RPMI8226 (cell line): Measurements from ENCODE around the gene TSPAN12.
"Not testable (repeated sequence)": the region's sequence is repeated elsewhere in the genome, so short reads cannot be mapped to it uniquely, and the experiment has no call there.

Experiments
- DNase-seq: peaks from one replicate; pipeline ENCODE4 v3.0.0-alpha.2; 2015

Gene TSPAN12

GRCh38 chr7:120799813-120800475 is 58.0 kb downstream of the TSPAN12 start:
- DNase-seq = no peak

- DNase-seq = no peak
Measured at GRCh38 chr7:120799147-120799546, 58.8 kb downstream of the TSPAN12 start.

- DNase-seq = no peak
Measured at GRCh38 chr7:120797026-120797645, 60.8 kb downstream of the TSPAN12 start.

GRCh38 chr7:120794106-120794729 is 63.7 kb downstream of the TSPAN12 start:
- no peak for DNase-seq

- no peak for DNase-seq
Measured at GRCh38 chr7:120793213-120793936, 64.6 kb downstream of the TSPAN12 start.

- no peak for DNase-seq
Measured at GRCh38 chr7:120792861-120793130, 65.1 kb downstream of the TSPAN12 start.

- DNase-seq = peak; percentile 77
Measured at GRCh38 chr7:120792091-120792860, 65.7 kb downstream of the TSPAN12 start.

GRCh38 chr7:120785095-120785494 is 72.8 kb downstream of the TSPAN12 start:
- no peak for DNase-seq

- no peak for DNase-seq
Measured at GRCh38 chr7:120783721-120784120, 74.2 kb downstream of the TSPAN12 start.

GRCh38 chr7:120783273-120783672 is 74.7 kb downstream of the TSPAN12 start:
- DNase-seq = no peak

GRCh38 chr7:120781924-120782323 is 76.0 kb downstream of the TSPAN12 start:
- not testable (repeated sequence) for DNase-seq

- DNase-seq = no peak
Measured at GRCh38 chr7:120780938-120781337, 77.0 kb downstream of the TSPAN12 start.

GRCh38 chr7:120780451-120780850 is 77.5 kb downstream of the TSPAN12 start:
- not testable (repeated sequence) for DNase-seq

GRCh38 chr7:120779078-120779477 is 78.9 kb downstream of the TSPAN12 start:
- not testable (repeated sequence) for DNase-seq

GRCh38 chr7:120775755-120776154 is 82.2 kb downstream of the TSPAN12 start:
- no peak for DNase-seq

- no peak for DNase-seq
Measured at GRCh38 chr7:120774481-120774880, 83.5 kb downstream of the TSPAN12 start.

GRCh38 chr7:120770206-120770605 is 87.7 kb downstream of the TSPAN12 start:
- DNase-seq = no peak

GRCh38 chr7:120760851-120761250 is 97.1 kb downstream of the TSPAN12 start:
- no peak for DNase-seq

GRCh38 chr7:120760050-120760449 is 97.9 kb downstream of the TSPAN12 start:
- DNase-seq = no peak

- no peak for DNase-seq
Measured at GRCh38 chr7:120743128-120743527, 114.8 kb downstream of the TSPAN12 start.

GRCh38 chr7:120742372-120742771 is 115.6 kb downstream of the TSPAN12 start:
- DNase-seq = no peak

GRCh38 chr7:120741371-120742042 is 116.4 kb downstream of the TSPAN12 start:
- DNase-seq = no peak
